ENCODE results near the gene PLIN5.
A peak's percentile ranks its signal among the peaks of the same experiment; 100 is the strongest.

The PLIN5 gene

DNA sequence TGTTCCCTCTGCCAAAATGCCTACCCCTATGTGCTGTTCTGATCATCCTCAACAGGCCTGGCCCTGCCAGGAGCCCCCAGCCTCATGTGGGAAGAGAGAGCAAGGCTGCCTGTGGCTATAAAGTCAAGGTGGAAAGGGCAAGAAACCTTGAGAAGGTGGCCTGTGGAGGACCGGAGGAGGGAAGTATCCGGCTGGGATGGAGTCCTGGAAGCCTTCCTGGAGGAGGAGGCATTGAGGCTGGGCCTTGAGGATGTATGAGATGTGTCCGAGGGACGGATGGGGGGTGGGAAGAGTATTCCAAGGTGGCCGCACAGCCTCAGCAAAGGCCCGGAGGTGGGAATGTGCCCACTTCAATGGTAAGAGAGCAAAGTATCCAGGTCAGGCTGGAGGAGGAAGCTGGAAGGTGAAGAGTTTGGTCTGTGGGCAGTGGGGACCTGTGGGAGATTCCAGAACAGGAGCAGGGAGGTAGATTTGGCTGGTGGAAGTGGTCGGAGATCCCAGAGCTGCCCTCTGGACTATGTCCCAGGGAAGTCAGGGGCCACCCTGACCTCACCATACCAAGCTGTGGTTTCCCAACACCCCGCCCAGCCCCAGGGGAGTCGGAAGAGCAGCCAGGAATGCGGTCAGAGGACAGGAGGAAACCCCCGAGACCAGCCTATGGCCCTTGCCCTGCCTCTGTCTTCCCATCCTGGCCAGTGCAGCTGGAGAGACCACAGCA is 13.7 kb downstream of the PLIN5 start:
- no peak for DNase-seq

DNA sequence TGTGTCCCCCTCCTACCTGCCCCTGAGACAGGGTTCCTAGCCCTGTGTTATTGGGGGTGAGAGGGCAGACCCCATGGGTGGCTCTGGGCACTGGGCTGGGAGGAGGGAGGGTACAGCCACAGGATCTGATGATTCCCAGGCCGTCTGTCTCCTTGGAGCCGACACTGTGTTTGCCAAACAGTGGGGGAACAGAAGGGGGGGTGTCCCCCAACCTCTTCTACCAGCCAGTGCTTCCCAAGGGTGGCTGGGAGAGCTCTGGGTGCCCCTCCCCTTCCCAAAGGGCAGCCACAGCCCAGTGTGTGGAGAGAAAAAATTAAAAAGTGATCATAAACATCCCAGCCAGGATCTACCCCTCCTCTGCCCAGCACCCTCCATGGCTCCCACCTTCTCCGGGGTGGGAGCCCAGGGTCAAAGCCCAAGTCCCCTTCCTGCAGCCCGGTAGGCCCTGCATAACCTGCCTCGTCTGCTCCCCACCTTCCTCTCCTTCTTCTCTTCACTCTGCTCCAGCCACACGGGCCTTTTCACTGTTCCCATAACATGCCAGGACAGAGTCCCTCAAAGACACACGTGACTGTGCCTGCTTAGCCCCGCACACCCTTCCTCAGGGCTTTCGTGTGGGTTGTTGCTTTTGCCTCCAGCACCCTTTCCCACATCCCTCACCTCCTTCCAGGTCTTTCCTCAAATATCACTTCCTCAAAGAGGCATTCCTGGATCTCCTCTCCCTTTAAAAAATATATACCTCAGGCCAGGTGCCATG is 15.3 kb downstream of the PLIN5 start:
- no peak for DNase-seq

DNA sequence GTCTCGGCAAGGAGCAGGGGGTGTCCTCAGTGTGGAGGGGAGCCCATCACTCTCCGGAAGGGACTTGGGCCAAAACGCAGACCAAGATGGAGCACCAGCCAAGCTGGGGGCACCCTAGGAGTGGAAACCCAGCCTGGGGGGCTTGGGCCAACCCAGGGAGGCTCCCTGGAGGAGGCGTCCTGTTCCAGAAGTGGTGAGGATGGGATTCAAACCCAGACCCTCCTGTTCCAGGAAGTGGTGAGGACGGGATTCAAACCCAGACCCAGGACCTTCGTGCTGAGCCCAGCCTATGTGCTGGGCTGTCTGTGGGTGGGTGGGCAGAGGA is 15.9 kb downstream of the PLIN5 start:
- no peak for DNase-seq

GRCh38 chr19:4518345-4519171 is 16.5 kb downstream of the PLIN5 start, which contains the start of gene PLIN4:
Gene PLIN4 (minus strand): TSS chr19:4518486. CDS start chr19:4518272, 214 bp downstream.
- no peak for DNase-seq

- DNase-seq, result no peak
Observed at GRCh38 chr19:4517451-4518057, 17.5 kb downstream of the PLIN5 start.

DNA sequence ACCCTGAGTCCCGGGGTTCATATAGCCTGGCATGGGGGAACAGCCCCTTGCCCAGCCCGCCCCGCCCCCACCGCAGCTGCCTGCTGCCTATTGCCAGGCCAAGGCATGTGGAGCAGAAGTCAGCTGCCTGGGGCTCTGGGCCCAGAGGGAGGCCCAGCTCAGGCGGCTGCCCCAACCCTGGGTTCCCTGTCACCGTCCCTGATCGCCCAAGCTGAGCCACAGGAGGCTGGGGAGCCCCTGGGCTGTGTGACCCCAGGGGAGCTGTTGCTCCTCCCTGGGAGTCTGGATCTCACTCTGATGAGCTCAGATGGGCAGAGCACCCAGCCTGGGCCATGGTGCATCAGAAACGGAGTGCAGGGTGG is 18.1 kb downstream of the PLIN5 start:
- DNase-seq, result no peak

DNA sequence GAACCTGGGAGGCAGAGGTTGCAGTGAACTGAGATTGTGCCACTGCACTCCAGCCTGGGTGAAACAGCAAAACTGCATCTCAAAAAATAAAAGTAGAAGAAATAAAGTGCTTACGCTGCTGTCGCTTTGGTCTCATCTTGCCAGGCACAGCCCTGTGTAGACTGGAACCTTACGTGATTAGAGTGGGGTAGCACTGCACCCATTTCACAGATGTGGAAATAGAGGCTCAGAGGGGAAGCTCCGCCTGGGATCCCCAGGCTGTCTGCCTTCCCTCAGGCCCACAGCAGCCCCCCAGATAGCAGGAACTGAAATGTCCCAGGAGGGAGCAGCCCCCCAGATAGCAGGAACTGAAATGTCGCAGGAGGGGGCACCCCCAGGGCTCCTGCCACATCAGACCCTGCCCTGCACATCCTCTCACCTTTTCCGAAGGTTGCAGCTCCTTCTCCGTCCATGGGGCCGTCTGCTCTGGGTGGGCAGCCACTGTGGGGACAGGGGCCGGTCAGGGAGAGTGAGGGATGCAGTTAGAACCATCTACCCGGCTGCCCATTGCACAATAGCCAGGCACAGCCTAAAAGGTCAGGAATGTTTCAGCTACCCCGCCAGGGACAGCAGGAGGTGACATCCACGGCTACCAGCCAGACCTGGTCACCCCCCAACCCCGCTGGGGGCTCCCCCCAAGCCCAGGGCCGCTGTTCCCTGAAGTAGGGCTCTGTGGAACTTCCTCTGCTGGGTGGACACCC is 18.7 kb downstream of the PLIN5 start:
- no peak for DNase-seq

DNA sequence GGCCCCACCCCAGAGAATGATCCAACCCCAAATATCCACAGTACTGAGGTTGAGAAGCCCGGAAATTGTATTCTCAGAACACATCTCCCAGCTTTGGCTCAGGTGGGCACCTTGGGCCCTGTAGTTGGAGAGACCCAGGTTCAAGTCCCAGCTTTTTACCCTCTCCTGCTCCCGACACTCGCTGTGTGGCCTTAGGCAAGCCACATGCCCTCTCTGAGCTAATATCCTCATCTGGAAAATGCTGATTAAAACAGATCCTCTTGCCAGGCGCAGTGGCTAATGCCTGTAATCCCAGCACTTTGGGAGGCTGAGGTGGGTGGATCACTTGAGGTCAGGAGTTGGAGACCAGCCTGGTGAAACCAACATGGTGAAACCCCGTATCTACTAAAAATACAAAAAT is 19.3 kb downstream of the PLIN5 start:
- DNase-seq, result no peak

GRCh38 chr19:4513248-4513647 is 21.8 kb downstream of the PLIN5 start:
- DNase-seq, result no peak

GRCh38 chr19:4512070-4512469 is 23.0 kb downstream of the PLIN5 start:
- no peak for DNase-seq

DNA sequence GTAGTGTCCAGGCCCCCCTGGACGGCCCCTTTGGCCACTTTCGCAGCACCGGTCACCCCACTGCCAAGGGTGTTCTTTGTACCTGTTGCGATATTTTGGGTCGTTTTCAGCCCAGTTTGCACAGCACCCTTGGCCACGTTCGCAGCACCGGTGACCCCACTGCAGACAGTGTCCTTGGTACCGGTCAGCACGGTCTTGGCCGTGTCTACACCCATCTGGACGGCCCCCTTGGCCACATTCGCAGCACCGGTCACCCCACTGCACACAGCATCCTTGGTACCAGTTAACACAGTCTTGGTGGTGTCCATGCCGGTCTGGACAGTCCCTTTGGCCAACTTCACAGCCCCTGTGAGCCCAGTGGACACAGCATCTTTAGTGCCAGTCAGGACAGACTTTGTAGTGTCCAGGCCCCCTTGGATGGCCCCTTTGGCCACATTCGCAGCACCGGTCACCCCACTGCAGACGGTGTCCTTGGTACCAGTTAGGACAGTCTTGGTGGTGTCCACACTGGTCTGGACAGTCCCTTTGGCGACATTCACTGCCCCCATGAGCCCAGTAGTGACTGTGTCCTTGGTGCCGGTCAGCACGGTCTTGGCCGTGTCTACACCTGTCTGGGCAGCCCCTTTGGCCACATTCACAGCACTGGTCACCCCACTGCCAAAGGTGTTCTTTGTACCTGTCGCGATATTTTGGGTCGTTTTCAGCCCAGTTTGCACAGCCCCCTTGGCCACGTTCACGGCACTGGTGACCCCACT is 23.5 kb downstream of the PLIN5 start:
- DNase-seq, result no peak

DNA sequence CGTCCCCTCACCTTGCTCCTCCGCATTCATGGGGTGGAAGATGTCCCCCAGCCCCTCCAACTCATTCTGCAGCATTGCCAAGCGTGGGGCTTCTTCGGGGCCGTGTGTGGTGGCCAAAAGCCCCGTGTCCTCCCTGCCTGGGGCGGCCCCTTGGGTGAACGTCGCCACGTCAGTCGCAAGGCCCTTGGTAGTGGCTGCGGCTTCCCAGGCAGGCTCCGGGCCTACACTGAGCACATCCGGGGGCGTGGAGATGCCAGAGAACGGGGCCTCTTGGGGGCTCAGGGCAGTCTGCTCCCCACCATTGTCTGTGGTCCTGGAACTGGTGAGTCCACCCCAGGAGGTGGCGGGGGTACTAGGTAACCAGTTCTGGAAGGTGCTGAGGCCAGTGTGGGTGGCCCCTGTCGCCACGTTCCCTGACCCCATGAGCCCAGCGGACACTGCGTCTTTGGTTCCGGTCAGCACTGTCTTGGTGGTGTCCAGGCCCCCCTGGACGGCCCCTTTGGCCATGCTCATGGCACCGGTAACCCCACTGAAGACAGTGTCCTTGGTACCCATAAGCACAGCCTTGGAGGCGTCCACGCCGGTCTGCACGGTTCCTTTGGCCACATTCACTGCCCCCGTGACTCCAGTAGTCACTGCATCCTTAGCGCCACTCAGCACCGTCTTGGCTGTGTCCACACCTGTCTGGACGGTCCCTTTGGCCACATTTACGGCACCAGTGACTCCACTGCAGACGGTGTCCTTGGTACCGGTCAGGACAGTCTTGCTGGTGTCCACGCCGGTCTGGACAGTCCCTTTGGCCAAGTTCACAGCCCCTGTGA is 24.4 kb downstream of the PLIN5 start:
- DNase-seq, result no peak

DNA sequence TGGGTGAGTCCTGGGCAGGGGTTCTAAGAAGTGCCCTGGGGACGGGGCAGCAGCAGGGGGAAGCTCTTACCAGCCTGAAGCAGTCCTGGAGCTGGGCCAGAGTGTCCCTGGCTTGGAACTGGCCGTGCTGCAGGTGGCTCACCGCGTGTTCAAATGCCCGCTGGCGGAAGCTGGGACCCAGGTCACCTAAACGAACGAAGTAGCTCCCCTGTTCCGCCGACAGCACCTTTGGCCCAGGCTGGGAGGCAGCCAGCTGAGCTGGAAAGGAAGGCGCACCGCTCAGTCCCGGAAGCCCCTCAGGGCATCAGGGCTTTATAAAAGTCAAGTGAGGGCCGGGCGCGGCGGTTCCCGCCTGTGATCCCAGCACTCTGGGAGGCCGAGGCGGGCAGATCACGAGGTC is 26.3 kb downstream of the PLIN5 start:
- DNase-seq, result peak; percentile 39

DNA sequence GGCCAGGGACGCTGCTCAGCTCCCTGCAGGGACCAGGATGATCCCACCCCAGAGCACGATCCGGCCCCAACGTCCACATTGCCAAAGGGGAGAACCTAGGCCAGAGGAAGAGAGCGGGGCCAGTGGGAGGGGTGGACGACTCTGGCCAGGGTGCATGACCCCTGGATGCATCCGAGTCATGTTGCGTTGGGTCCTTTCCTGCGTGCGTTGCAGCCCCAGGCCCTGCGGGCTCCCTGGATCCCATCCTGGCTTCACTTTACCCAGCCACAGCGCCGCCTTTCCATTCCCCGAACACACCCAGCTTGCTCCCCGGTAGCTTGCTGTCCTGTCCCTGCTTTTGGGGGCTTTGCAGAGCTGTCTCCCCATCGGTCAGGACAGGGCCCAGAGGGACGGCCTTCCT is 27.2 kb downstream of the PLIN5 start:
- no peak for DNase-seq

DNA sequence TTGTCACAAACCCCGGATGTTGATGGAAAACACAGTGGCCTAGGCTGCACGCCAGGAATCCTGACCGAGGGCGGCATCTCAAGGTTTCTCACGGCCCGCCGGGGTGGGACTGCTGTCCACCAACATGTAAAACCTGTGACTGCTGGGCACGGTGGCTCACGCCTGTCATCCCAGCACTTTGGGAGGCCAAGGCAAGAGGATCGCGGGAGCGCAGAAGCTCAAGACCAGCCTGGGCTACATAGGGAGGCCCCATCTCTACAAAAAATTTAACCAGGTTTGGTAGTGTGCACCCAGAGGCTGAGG is 27.9 kb downstream of the PLIN5 start:
- no peak for DNase-seq

- DNase-seq, result no peak
Observed at GRCh38 chr19:4506449-4507149, 28.4 kb downstream of the PLIN5 start.

DNA sequence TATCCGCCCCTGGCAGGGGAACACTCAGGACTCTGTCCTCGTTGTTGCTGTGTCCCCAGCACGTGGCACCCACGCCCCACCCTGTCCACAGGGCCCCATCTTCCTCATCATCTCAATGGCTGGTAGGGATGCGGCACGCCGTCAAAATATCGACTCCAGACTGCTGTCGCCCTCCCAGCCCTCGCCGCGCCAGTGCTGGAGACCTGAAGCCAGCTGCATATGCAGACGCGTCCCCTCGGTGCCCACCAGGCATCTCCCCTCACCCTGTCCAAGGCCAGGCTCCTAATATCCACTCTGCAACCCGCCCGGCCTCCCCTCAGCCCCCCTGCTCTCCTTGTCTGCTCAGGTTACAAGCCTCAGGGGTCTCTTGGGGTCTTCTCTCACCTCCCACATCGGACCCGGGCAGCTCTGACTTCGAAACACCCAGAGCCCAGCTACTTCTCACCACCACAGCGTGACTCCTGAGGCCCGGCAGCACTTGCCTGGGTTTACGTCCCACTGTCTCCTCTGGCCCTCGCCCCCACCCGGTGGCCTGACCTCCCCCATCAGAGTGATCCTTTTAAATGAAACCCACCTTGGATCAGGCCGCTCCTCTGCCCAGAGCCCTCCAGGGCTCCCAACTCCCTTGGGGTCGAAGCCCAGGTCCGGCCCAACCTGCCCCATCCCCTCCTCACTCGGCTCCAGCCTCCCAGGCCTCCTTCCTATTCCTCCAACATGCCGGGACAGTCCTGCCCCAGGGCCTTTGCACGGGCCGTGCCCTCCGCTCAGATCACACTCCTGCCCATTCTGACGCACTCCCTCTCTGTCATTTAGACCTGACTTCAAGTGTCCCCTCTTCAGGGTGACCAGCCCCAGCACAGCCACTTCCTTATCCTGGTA is 29.2 kb downstream of the PLIN5 start:
- DNase-seq, result no peak

- no peak for DNase-seq
Observed at GRCh38 chr19:4504891-4505569, 30.0 kb downstream of the PLIN5 start.

- no peak for DNase-seq
Observed at GRCh38 chr19:4504297-4504701, 30.7 kb downstream of the PLIN5 start.
